GM18868 (cell line): Measurements from ENCODE around the gene RASA3.
"Not testable (repeated sequence)": the region's sequence is repeated elsewhere in the genome, so short reads cannot be mapped to it uniquely, and the experiment has no call there.

ENCODE experiments used
- ATAC-seq: cut with Tn5 transposase; IDR thresholded peaks from one replicate; pipeline ENCODE4 v1.9.1; 2021; ENCODE audit warnings: mild to moderate bottlenecking, moderate library complexity; ENCODE audit not compliant: unreplicated experiment

Gene RASA3

GRCh38 chr13:114142640-114143490, 10.4 kb upstream of the RASA3 start:
- no peak for ATAC-seq

- ATAC-seq = no peak
These were observed 9.7 kb upstream of the RASA3 start for GRCh38 chr13:114142137-114142550.

GRCh38 chr13:114141261-114141996, 9.0 kb upstream of the RASA3 start:
- no peak for ATAC-seq

GRCh38 chr13:114140906-114141250, 8.5 kb upstream of the RASA3 start:
- no peak for ATAC-seq

GRCh38 chr13:114140131-114140905, 7.9 kb upstream of the RASA3 start:
- ATAC-seq = no peak

GRCh38 chr13:114136576-114136975, 4.2 kb upstream of the RASA3 start:
- ATAC-seq = no peak

- no peak for ATAC-seq
These were observed 3.3 kb upstream of the RASA3 start for GRCh38 chr13:114135731-114136171.

- ATAC-seq = no peak
These were observed 2.7 kb upstream of the RASA3 start for GRCh38 chr13:114134944-114135610.

- ATAC-seq = no peak
These were observed 1.9 kb upstream of the RASA3 start for GRCh38 chr13:114134111-114134943.

- not testable (repeated sequence) for ATAC-seq
These were observed 1.1 kb upstream of the RASA3 start for GRCh38 chr13:114133552-114133951.

- not testable (repeated sequence) for ATAC-seq
These were observed 703 bp upstream of the RASA3 start for GRCh38 chr13:114133126-114133525.

GRCh38 chr13:114131583-114132418, 622 bp downstream of the RASA3 start:
- ATAC-seq = peak; percentile 1

- ATAC-seq = peak; percentile 28
These were observed 1.4 kb downstream of the RASA3 start for GRCh38 chr13:114130837-114131582.

GRCh38 chr13:114130131-114130836, 2.1 kb downstream of the RASA3 start:
- ATAC-seq = no peak

- ATAC-seq = no peak
These were observed 2.8 kb downstream of the RASA3 start for GRCh38 chr13:114129649-114130062.

- ATAC-seq = peak; percentile 66
These were observed 3.5 kb downstream of the RASA3 start for GRCh38 chr13:114128624-114129522.

GRCh38 chr13:114128348-114128623, 4.1 kb downstream of the RASA3 start:
- ATAC-seq = no peak
